COR-L47 (cell line): ENCODE measurements around the gene ENO4.

Experiments
- DNase-seq: peaks from one replicate; lab custom pipeline; 2025; lab: John Stamatoyannopoulos, UW

Gene ENO4

GRCh38 chr10:116868198-116868676 is 18.9 kb downstream of the ENO4 start:
- DNase-seq: no peak

DNA sequence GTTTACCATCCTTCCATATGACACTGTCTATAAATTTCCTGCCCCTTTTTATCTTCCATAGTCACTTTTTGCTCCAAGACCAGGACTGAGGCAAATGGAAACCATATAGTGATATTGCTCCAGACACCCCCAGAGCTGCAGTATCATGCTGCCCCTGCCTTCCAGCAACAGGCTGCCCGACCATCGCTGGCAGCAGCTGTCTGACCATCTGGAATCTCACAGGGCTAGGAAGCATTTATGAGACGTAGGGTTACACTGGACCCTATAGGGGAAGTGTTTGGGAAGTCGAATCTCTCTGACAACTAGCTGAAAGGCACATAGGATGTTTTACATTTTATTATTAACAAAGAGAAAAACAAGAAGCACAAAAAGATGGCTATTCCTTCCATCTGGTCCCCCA is 19.4 kb downstream of the ENO4 start:
- no peak for DNase-seq

GRCh38 chr10:116870949-116871348 is 21.6 kb downstream of the ENO4 start:
- DNase-seq: no peak

- DNase-seq: no peak
Observed at GRCh38 chr10:116873134-116873533, 23.8 kb downstream of the ENO4 start.

- no peak for DNase-seq
Observed at GRCh38 chr10:116875897-116876296, 26.6 kb downstream of the ENO4 start.

DNA sequence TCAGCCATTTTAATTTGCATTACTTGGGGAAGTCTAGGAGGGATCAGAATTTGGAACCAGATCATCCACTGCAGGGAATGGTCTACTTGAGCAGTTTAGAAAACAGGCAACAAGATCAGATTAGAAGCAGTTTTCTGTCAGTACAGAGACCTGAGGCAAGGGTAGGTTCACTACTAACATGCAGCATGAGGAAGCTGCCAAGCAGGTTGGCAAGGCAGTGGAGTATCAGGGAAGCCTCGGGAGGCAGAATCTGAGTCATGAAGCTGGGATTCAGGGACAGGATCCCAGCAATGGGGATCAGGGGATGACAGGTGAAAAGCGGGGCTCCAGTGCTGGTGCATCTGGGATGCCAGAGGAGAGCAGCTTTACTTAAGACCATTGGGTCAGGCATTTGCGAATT is 28.1 kb downstream of the ENO4 start:
- no peak for DNase-seq

GRCh38 chr10:116878123-116878522 is 28.8 kb downstream of the ENO4 start:
- no peak for DNase-seq

- DNase-seq: no peak
Observed at GRCh38 chr10:116879817-116880216, 30.5 kb downstream of the ENO4 start.

- DNase-seq: no peak
Observed at GRCh38 chr10:116880716-116881482, 31.6 kb downstream of the ENO4 start.

GRCh38 chr10:116882639-116883038 is 33.3 kb downstream of the ENO4 start:
- no peak for DNase-seq

DNA sequence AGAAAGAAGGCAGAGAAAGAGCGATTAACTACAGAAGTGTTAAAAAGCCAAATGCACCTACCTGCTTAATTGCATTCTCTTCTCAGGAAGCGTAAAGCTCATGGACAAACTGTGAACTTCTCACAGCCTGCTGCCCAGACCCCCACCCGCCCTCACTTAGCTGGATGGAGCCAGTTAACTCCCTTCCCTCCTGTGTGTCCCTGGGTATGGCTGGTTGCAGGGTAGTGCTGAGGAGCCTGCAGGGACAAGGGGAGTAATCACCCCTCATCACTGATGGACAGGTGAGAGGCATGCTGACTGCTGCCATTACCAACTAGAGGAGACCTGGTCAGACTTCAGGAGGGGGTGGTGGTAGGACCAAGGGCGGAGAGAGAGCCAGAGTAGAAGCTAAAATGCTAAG is 37.5 kb downstream of the ENO4 start:
- DNase-seq: no peak

DNA sequence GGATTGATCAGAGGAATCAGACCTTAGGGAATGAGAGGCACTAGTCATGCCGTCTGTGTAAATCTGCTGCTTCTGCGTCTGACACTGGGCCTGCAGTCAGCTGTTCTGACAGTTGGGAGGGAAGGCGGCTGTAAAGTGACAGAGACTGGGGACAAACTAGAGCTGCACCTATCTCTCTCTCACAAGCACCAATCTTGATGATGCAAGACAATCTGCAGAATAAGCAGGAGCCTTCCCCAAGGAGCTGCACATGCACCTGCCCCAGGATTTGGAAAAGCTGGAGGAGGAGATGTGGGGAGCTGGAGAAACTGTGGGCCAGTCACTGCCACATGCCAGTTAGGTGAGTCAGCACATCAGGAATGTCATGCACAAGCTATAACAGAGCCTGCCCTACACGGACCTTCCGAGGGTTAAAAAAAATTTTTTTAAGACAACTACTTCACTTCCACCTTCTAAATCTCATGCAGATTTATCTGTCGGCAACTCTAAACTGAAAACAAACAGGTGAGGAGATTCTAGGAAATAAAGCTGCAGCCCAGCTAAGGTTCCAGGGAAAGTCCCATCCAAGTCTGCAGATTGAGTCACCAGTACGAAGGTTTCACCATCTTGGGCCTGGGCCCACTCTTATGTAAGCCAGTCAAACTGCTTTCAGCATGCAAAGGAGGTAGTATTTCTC is 39.2 kb downstream of the ENO4 start:
- no peak for DNase-seq

GRCh38 chr10:116889066-116889465 is 39.8 kb downstream of the ENO4 start:
- DNase-seq: no peak

- peak; percentile 51 for DNase-seq
Observed at GRCh38 chr10:116891208-116891607, 41.9 kb downstream of the ENO4 start.

DNA sequence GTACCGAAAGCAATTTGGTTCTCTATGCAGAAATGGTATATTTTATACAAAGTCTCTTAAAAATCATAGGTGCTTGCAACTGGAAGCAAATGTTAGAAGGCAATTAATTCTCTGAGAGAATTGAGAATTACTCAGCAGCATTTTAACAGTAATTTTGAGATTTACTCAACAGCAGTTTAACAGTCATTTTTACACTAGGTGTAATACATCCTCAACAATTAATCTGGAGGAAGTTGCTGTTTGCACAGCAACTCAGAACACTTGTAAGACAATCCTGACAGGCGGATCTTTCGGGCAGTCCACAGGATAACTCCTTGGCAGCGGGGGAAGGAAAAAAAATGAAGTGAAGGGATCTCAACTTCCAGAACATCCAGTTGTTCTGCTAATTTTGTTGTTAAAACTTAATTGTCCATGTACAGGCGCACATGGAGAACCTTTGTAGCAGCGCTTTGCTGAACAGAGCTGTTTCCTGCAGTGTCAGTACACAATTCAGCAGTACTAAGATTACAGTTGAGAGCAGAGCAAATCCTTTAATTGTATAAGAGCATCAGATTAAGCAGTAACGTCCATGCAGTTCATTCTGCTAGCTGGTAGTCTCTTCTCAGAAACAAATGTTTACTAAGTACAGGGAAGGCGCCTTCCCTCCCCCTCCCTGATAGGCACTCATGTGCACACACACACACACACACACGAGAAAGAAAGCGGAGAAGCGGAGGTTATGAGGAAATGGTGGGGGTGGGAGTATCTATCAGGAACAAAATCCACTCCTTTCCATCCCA is 43.8 kb downstream of the ENO4 start:
- no peak for DNase-seq

DNA sequence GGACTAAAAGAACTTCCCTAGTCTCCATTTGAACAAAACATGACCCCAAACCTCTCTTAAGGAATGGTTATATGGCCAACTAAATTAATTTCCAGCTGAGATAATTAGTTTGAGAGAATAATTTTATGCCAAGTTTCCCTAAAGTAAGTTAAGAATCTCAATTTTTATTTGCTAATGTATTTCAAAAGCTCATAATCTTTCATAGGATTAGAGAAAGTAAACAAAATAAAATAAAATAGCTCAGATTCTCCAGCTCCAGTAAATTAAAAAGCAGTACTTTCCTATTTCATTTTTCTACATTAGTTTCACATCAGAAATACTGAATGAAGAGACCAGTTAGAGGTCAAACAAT is 44.4 kb downstream of the ENO4 start:
- no peak for DNase-seq

DNA sequence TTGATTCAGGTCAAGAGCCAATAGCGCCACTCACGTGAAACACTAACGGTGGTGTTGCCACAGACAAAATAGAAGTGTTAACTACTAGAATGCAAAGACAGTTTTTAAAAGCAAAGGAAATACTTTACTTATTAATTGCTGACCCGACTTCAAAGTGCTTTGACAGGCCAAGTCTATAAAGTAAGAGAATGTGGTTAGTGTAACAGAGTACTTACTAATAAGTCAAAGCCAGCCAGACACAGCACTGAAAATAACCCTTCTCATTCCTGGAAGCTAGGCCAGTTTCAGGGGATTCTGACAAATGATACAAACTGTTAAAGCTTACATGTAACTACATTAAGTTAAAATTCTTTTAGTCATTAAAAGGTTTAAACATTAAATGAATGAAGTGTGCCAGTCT is 50.3 kb downstream of the ENO4 start:
- DNase-seq: no peak

- DNase-seq: no peak
Observed at GRCh38 chr10:116905845-116906210, 56.5 kb downstream of the ENO4 start.

- DNase-seq: no peak
Observed at GRCh38 chr10:116907245-116907987, 58.1 kb downstream of the ENO4 start.

DNA sequence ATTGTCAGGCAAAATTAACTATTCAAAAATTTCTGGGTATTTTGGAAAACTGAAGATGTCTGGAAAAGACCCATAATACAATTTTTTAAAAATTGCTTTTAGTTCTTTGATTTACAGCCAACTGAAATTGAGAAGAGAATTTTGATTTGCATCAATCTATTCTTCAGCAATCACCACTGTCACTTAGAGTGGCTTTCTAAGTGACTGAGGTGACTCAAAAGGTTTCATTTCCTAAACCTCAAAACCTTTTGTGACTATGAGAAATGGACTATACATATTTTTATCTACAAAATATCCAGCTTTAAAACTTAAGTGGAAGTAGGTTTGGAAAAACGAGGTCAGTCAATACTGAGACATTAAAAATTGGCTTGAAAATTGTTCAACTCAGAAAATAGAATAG is 60.0 kb downstream of the ENO4 start:
- DNase-seq: no peak

DNA sequence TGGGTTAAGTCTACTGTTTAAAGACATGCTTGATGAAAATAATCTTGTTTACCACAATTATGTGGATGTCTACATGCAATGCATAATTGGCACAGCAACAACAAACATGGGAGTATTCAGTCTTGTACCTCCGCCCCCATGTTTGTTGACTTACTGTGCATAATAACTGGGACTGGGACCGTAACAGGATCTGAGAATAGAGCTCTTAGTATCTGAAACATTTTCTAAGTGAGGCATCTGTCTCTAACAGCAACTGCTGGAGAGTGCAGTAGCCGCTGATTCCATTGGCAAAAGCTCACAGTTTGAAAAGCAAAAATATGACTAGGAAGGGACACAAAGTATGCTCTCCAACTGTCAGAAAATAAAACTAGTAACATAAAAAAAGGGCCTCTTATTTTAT is 61.6 kb downstream of the ENO4 start:
- no peak for DNase-seq

GRCh38 chr10:116912162-116912561 is 62.9 kb downstream of the ENO4 start:
- no peak for DNase-seq
